ENCODE data around the gene WDR44. TPM values are rescaled to one million over a fixed set of nuclear protein-coding genes. Genes with fewer than 3 reads are reported as not detected.

The WDR44 gene, protein sequence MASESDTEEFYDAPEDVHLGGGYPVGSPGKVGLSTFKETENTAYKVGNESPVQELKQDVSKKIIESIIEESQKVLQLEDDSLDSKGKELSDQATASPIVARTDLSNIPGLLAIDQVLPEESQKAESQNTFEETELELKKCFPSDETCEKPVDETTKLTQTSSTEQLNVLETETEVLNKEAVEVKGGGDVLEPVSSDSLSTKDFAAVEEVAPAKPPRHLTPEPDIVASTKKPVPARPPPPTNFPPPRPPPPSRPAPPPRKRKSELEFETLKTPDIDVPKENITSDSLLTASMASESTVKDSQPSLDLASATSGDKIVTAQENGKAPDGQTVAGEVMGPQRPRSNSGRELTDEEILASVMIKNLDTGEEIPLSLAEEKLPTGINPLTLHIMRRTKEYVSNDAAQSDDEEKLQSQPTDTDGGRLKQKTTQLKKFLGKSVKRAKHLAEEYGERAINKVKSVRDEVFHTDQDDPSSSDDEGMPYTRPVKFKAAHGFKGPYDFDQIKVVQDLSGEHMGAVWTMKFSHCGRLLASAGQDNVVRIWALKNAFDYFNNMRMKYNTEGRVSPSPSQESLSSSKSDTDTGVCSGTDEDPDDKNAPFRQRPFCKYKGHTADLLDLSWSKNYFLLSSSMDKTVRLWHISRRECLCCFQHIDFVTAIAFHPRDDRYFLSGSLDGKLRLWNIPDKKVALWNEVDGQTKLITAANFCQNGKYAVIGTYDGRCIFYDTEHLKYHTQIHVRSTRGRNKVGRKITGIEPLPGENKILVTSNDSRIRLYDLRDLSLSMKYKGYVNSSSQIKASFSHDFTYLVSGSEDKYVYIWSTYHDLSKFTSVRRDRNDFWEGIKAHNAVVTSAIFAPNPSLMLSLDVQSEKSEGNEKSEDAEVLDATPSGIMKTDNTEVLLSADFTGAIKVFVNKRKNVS
- 11.8 and 18.9 TPM in 2 replicates for total RNA-seq (2012; rRNA removed)
- 8.2 and 10.0 TPM in 2 replicates for polyA plus RNA-seq (2012; rRNA removed)
- 1.6 and 2.0 TPM in 2 replicates for polyA plus RNA-seq (2012; cell fraction: cytosol; rRNA removed)
- 2.2 and 9.9 TPM in 2 replicates for polyA plus RNA-seq (2012; cell fraction: nucleus; rRNA removed; ENCODE audit: low replicate concordance)
- Bru-seq, nascent RNA, result percentile 87 among the genes with signal in this experiment
- BruChase-seq, experiment 1, labeled RNA remaining after a 6-hour chase, result percentile 85 among the genes with signal in this experiment
- percentile 86 among the genes with signal in this experiment for BruChase-seq, experiment 2, labeled RNA remaining after a 2-hour chase
- long read RNA-seq, full-length matches to known transcripts, result 18 of 31 reads
- long read RNA-seq, partial matches to known transcripts, result 8 of 31 reads
- long read RNA-seq, other reads (novel, unspliced or antisense), result 5 of 31 reads

DNA sequence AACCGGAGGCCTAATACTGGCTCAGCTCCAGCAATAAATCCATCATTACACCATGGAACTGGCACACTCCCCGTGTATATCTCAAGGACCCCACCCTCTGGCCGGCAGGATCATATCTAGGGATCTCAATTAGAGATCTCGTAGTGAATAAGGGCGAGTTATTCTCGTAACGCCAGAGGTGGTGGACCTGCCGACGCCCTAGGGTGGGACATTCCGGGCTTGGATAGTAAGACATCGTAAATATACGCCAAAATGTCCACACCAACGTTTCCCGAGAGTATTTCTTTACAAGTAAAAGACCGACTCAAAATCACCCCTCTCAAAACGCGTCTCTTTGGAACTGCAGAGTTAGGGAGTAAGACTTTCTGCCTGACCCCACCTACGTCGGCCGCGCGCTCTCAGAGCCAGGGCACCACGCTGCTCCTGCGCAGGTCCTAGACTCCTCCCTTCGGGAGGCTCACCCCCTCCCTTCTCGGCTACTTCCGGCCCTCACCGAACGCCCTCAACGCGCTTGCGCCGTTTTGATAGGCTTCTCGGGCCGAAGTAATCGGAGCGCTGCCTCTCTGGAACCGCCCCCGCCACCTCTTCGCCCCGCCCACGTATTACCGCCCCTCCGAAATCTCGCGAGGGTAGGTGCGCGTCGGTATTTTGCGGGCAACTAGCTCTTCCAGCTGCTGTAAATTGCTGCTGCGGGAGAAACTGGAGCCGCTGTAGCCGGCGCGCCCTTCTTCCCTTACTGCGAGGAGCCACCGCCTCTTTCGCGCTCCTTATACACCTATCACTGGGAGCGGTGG, at the start of gene WDR44:
Gene WDR44 (plus strand): TSS at position 643 of the 794 bp plus-strand sequence. CDS start 398 bp downstream, outside the sequence.
- H3K56ac ChIP-seq (ENCODE audit: extremely low read depth, insufficient read depth, low read length), result peak within 1 kb of the TSS; percentile 85; the same call in 1 of the 2 replicates
- H2AK9ac ChIP-seq (replicated peaks; ENCODE audit: low read depth, low read length, poor library complexity), result peak within 1 kb of the TSS; percentile 92
- H3K9me1 ChIP-seq (ENCODE audit: insufficient read depth, low read length), result no peaks in the 10 kb centered on the region
- ChIA-PET CTCF (no interaction called here), POLR2A (ENCODE audit: unreplicated experiment) (no interaction called here)
- peak within 1 kb of the TSS; percentile 34; the same call in 1 of the 3 replicates for H2BK15ac ChIP-seq (ENCODE audit: low read depth, low read length)
- WGBS, 2 experiments (ENCODE audit: extremely low coverage in 2 of 2, insufficient read length in 1 of 2), result 38% methylated on average over 20 of the region's 60 CpGs; no CpG with 5 or more reads in 1 of the 2 experiments
- H4K20me1 ChIP-seq (ENCODE audit: insufficient read depth, low read length), result peaks cover 23% of the 10 kb centered on the region
- H3K36me3 ChIP-seq (ENCODE audit: control insufficient read depth, insufficient read depth, low read length), result no peaks in the 10 kb centered on the region
- peak within 1 kb of the TSS; percentile 91 for H3K4ac ChIP-seq (ENCODE audit: low read depth, low read length)
- H2AK5ac ChIP-seq (ENCODE audit: low read depth, low read length), result peak within 1 kb of the TSS; percentile 13; the same call in 1 of the 2 replicates
- H3K23ac ChIP-seq (ENCODE audit: low read depth, low read length), result peak within 1 kb of the TSS; percentile 84
- H4K91ac ChIP-seq (ENCODE audit: insufficient read depth, low read depth, low read length), result peak within 1 kb of the TSS; percentile 70
- no peak within 1 kb of the TSS for H2BK20ac ChIP-seq (ENCODE audit: low read depth, low read length)
- peak within 1 kb of the TSS; percentile 84 for H3K27ac ChIP-seq (ENCODE audit: insufficient read depth, low read length)
- ATAC-seq (ENCODE audit: low read depth) (peak; percentile 90), DNase-seq (peak; percentile 92)
- BruUV-seq (replicated peaks), result no TSS peak
- H3K9ac ChIP-seq (ENCODE audit: low read depth, low read length), result peak within 1 kb of the TSS; percentile 97
- peaks cover 2% of the 10 kb centered on the region; the same call in 1 of the 2 replicates for H3K4me1 ChIP-seq (ENCODE audit: control insufficient read depth, insufficient read depth, low read length)
- H3K4me2 ChIP-seq (ENCODE audit: low read depth, low read length), result peak within 1 kb of the TSS; percentile 93
- H4K5ac ChIP-seq (ENCODE audit: low read depth, low read length), result peak within 1 kb of the TSS; percentile 88
- H3K14ac ChIP-seq (replicated peaks; ENCODE audit: low read depth, low read length), result peak within 1 kb of the TSS; percentile 90
- H2BK5ac ChIP-seq (ENCODE audit: low read depth, low read length, poor library complexity, severe bottlenecking), result peak within 1 kb of the TSS; percentile 83
- H2BK120ac ChIP-seq (ENCODE audit: low read depth, low read length), result peak within 1 kb of the TSS; percentile 55
- H4K8ac ChIP-seq (ENCODE audit: low read depth in 2 of 2, low read length in 2 of 2), result peak within 1 kb of the TSS; percentile 82 to 84
- H3K27me3 ChIP-seq (ENCODE audit: control insufficient read depth, insufficient read depth, low read length), result no peaks in the 10 kb centered on the region
- H3K9me3 ChIP-seq (ENCODE audit: control insufficient read depth, insufficient read depth, low read length), result no peaks in the 10 kb centered on the region
- in situ Hi-C loops (cut with MboI; ENCODE audit: low sequenced_read_pairs), result no loop called here
- H3K4me3 ChIP-seq (ENCODE audit: insufficient read depth, low read depth, low read length), result peak within 1 kb of the TSS; percentile 82
- peak within 1 kb of the TSS; percentile 93 for H2AFZ ChIP-seq (replicated peaks; ENCODE audit: low read length, poor library complexity)
- dilution Hi-C loops (cut with HindIII; ENCODE audit: low sequenced_read_pairs, unreplicated experiment), result no loop called here
- intact Hi-C loops (cut with micrococcal nuclease), result no loop called here
- H3K79me1 ChIP-seq (ENCODE audit: low read depth in 1 of 2, low read length in 2 of 2), result no peaks in the 10 kb centered on the region; a peak in 2 of 4 replicates
- peak within 1 kb of the TSS; percentile 82 for H3K18ac ChIP-seq (ENCODE audit: low read depth, low read length)
- TF ChIP-seq MAFK (IDR thresholded peaks at IDR 0.05; ENCODE audit: low read depth, low read length) (no peak), FOS (IDR thresholded peaks at IDR 0.05; ENCODE audit: low read depth, low read length) (no peak), RAD21 (IDR thresholded peaks at IDR 0.05; ENCODE audit: low read length) (no peak), CEBPB (IDR thresholded peaks at IDR 0.05; ENCODE audit: low read depth, low read length) (no peak), MXI1 (IDR thresholded peaks at IDR 0.05; ENCODE audit: borderline replicate concordance, low read depth, low read length) (no peak), MAZ (IDR thresholded peaks at IDR 0.05; ENCODE audit: borderline replicate concordance, low read depth, low read length) (peak; percentile 91; the same call in 1 of the 2 replicates), POLR2A (IDR thresholded peaks at IDR 0.05; ENCODE audit: low read depth, low read length) (peak; percentile 80), RCOR1 (IDR thresholded peaks at IDR 0.05; ENCODE audit: insufficient replicate concordance, low read length) (no peak), RFX5 (IDR thresholded peaks at IDR 0.05; ENCODE audit: low read depth, low read length) (no peak)
- TF ChIP-seq, protein P1, sequence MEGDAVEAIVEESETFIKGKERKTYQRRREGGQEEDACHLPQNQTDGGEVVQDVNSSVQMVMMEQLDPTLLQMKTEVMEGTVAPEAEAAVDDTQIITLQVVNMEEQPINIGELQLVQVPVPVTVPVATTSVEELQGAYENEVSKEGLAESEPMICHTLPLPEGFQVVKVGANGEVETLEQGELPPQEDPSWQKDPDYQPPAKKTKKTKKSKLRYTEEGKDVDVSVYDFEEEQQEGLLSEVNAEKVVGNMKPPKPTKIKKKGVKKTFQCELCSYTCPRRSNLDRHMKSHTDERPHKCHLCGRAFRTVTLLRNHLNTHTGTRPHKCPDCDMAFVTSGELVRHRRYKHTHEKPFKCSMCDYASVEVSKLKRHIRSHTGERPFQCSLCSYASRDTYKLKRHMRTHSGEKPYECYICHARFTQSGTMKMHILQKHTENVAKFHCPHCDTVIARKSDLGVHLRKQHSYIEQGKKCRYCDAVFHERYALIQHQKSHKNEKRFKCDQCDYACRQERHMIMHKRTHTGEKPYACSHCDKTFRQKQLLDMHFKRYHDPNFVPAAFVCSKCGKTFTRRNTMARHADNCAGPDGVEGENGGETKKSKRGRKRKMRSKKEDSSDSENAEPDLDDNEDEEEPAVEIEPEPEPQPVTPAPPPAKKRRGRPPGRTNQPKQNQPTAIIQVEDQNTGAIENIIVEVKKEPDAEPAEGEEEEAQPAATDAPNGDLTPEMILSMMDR (conservative IDR thresholded peaks at IDR 0.05; ENCODE audit: low read depth, low read length), result no peak

Data from IMR-90 (cell line).